Kidney epithelial cell (primary cell): ENCODE results near the gene SPATA20. TPM values are rescaled to one million over a fixed set of nuclear protein-coding genes. Genes with fewer than 3 reads are reported as not detected.

Experiments
- DNase-seq: peaks from one replicate; pipeline ENCODE4 v3.0.0-alpha.2; 2010; ENCODE audit warnings: low read depth
- H3K27me3 ChIP-seq: 2 replicates; pipeline ENCODE4 v1.6.0; 2011; ENCODE audit warnings: low read length; ENCODE audit not compliant: control insufficient read depth, insufficient read depth
- H3K36me3 ChIP-seq: 2 replicates; pipeline ENCODE4 v1.5.1; 2011; ENCODE audit warnings: low read length; ENCODE audit not compliant: control insufficient read depth, insufficient read depth
- H3K4me3 ChIP-seq: 2 replicates; pipeline ENCODE4 v1.5.1; 2011; ENCODE audit warnings: low read depth, mild to moderate bottlenecking, control low read depth, low read length
- total RNA-seq: library from RNA; depleted of rRNA; stranded (reverse); fragments of >200 nt; gene quantifications from 2 replicates; pipeline ENCODE4 v1.2.3, GENCODE V29; 2015
- TF ChIP-seq, protein P1 (sequence below): IDR thresholded peaks from 2 replicates; pipeline ENCODE4 v1.5.1; 2011; ENCODE audit warnings: mild to moderate bottlenecking, moderate library complexity, low read length, control low read depth, inconsistent platforms; ENCODE audit not compliant: insufficient read depth, poor library complexity, severe bottlenecking

SPATA20 gene
- total RNA-seq, 1 donor from 2014 or later: 58.9 TPM

DNA sequence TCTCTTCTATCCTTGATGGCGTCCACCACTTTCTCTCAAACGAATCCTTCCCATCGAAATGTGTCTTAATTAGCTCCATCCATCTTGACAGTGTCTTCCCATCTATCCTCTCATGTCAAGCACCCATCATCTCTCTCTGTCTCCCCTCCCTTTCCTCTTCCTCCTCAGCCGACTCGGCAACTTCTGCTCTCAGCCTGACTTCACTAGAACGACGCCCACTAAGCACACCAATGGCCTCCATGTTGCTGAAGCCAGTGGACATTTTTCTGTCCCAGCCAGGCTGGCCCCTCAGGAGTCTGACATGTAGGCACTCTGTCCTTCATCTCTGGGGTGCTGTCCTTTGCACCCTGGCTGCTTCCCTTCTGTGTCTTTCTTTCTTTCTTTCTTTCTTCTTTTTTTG lies 2.5 kb upstream of the SPATA20 start:
- H3K4me3 ChIP-seq: no peak overlapping the region
- DNase-seq: no peak
- TF ChIP-seq, protein P1, sequence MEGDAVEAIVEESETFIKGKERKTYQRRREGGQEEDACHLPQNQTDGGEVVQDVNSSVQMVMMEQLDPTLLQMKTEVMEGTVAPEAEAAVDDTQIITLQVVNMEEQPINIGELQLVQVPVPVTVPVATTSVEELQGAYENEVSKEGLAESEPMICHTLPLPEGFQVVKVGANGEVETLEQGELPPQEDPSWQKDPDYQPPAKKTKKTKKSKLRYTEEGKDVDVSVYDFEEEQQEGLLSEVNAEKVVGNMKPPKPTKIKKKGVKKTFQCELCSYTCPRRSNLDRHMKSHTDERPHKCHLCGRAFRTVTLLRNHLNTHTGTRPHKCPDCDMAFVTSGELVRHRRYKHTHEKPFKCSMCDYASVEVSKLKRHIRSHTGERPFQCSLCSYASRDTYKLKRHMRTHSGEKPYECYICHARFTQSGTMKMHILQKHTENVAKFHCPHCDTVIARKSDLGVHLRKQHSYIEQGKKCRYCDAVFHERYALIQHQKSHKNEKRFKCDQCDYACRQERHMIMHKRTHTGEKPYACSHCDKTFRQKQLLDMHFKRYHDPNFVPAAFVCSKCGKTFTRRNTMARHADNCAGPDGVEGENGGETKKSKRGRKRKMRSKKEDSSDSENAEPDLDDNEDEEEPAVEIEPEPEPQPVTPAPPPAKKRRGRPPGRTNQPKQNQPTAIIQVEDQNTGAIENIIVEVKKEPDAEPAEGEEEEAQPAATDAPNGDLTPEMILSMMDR: no peak

DNA sequence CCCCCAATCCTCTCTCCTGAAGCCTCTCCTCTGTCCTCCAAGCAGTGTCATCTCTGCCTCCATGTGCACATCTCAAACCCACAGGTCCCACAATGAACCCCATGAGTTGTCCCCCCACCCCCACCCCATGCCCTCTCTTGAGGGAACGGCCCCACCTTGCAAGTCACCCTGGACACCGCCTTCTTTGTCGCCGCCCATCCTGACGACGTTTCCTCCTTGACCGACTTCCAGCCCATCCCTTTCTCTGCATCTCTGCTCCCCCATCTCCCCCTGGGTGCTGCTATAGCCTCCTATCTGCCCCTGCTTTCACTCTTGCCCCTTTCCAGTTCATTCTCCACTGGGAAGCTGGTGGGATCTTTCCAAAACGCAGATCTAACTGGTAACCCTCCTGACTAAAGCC lies 1.7 kb upstream of the SPATA20 start:
- no peaks in the 10 kb centered on the region for H3K27me3 ChIP-seq
- TF ChIP-seq, protein P1: no peak
- no peaks in the 10 kb centered on the region for H3K36me3 ChIP-seq
- no peak for DNase-seq
- no peak overlapping the region for H3K4me3 ChIP-seq

More for the DNA sequence above, 2.5 kb upstream of the SPATA20 start:
- no peaks in the 10 kb centered on the region for H3K36me3 ChIP-seq
- H3K27me3 ChIP-seq: no peaks in the 10 kb centered on the region

DNA sequence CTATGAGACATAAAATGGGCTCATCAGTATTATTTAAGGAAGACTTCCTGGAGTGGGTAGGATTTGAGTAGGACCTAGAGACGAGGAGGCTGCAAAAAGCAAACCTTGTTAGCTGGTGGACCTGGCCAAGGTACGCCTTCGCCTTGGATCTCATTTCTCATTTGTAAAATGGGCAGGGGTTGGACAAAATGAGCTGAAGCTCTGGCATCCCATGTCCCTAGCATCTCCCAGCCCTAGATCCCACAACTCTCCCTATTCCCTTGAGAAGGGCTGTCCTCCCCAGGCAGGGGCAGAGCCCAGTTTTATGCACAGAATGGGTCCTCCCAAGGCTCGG lies 306 bp upstream of the SPATA20 start:
- no peaks in the 10 kb centered on the region for H3K27me3 ChIP-seq
- no peaks in the 10 kb centered on the region for H3K36me3 ChIP-seq
- DNase-seq: no peak
- TF ChIP-seq, protein P1: no peak
- no peak overlapping the region for H3K4me3 ChIP-seq

DNA sequence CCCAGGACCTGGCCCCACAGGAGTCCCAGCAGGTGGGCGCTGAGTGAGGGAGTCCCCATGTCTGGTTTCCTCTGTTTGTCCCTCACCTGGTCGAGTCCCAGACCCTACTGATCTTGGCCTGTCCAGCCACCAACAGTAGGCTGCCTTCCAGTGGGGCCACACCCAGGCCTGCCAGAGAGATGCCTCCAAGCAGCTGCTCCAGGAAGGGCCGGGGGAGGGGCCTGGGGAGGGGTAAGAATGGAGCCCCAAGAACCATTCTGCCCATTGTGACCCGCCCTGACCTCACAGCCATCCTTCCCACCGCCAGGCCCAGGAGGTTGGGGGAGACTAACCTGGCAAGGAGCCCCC lies 736 bp downstream of the SPATA20 start:
- Histone ChIP-seq H3K4me3 (peak overlapping the region; percentile 50), H3K36me3 (no peaks in the 10 kb centered on the region), H3K27me3 (no peaks in the 10 kb centered on the region)
- DNase-seq: no peak
- TF ChIP-seq, protein P1: no peak

DNA sequence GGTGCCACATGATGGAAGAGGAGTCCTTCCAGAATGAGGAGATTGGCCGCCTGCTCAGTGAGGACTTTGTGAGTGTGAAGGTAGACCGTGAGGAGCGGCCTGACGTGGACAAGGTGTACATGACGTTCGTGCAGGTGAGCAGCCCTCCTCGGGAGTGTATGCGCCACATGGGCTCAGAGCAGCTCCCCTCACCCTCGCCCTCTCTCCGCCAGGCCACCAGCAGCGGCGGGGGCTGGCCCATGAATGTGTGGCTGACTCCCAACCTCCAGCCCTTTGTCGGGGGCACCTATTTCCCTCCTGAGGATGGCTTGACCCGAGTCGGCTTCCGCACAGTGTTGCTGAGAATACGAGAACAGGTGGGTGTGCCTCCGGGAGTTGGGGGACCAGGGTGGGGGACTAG lies 1.9 kb downstream of the SPATA20 start:
- no peak for DNase-seq
- TF ChIP-seq, protein P1: no peak
- Histone ChIP-seq H3K36me3 (no peaks in the 10 kb centered on the region), H3K4me3 (no peak overlapping the region), H3K27me3 (no peaks in the 10 kb centered on the region)

DNA sequence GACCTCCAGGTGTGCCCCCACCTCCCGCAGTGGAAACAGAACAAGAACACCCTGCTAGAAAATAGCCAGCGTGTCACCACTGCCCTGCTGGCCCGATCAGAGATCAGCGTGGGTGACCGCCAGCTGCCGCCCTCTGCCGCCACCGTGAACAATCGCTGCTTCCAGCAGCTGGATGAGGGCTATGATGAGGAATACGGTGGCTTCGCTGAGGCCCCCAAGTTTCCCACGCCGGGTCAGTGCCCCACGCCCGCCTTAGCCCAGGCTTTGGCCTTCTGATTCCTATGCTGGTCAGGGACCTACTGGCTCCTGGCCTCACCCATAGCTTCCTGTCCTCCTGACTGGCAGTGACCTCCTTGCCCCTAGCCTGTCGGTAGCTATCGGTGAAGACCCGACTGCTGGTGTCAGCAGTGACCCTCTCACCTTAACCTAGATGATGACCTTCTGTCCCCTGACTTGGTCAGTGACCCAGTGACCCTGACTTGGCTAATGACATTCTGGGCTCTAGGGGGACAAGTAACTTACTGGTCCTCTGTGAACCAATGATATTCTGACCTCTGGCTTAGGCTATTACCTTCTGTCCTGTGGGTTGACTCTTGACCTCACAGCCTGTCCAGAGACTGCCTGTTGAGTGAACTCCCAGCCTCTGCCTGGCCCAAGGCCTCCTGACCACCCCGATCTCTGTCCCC lies 2.4 kb downstream of the SPATA20 start:
- Histone ChIP-seq H3K36me3 (no peaks in the 10 kb centered on the region), H3K27me3 (no peaks in the 10 kb centered on the region), H3K4me3 (no peak overlapping the region)
- TF ChIP-seq, protein P1: no peak
- no peak for DNase-seq
